GM21576 (cell line): Measurements from ENCODE around the gene RAPGEF1.

Experiments
- ATAC-seq: cut with Tn5 transposase; IDR thresholded peaks from one replicate; pipeline ENCODE4 v1.9.1; 2021; ENCODE audit warnings: mild to moderate bottlenecking, moderate library complexity; ENCODE audit not compliant: unreplicated experiment

Gene RAPGEF1

DNA sequence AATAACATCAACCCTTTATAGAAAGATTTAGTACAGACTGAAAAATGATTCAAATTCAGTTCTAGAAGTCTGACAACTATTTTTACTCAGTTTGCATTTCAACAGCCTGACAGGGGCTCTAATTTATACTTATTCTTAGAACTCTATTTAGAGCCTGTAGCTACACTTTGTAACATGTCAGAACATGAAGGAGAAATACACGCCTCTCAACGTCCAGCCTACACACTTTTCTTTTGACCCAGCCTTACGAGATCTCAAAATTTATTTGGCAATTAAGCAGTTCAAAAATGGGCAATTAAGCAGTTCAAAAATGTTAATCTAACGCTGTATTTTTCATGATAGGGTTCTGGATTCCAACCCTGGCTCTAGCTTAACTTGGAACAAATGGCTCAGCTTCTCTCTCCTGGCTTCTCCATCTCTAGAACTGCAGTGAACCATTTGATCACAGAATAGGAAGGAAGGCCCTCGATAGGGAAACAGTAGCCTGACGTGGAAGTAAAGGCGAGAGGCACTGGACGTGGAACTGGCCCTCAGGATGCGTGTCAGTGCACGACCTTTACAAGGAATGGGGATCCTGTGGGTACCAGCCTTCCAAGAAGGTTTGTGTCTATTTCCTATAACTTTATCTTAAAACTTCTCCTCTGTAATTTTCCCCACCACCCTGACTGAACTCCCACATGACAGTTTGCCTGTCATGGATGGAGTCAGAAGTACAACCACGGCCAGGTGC, 128.1 kb downstream of the RAPGEF1 start:
- ATAC-seq: no peak

DNA sequence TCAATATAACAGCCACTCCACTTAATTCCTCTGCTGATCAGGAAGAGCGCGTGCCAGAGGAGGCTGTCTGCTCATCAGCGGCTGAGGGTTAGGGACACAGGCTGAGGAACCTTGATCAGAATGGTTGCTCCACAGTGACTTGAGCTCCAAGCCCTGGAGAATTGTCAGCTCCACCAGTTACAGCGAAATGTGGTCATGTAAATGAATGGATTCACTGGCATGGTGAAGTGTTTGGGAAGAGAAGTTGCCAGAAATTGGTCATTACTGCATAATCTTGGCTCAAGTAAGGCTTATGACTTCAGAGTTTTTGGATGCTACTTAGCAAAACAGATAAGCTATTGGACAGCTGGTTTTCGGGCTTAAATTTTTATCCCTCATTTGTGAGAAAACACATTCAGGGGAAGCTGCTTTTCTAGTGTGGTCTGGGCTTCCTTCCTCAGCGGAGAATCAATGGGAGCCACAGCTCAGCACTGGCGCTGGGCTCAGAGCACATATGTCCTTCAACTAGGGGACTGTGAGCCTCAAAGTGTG, 129.6 kb downstream of the RAPGEF1 start:
- no peak for ATAC-seq

DNA sequence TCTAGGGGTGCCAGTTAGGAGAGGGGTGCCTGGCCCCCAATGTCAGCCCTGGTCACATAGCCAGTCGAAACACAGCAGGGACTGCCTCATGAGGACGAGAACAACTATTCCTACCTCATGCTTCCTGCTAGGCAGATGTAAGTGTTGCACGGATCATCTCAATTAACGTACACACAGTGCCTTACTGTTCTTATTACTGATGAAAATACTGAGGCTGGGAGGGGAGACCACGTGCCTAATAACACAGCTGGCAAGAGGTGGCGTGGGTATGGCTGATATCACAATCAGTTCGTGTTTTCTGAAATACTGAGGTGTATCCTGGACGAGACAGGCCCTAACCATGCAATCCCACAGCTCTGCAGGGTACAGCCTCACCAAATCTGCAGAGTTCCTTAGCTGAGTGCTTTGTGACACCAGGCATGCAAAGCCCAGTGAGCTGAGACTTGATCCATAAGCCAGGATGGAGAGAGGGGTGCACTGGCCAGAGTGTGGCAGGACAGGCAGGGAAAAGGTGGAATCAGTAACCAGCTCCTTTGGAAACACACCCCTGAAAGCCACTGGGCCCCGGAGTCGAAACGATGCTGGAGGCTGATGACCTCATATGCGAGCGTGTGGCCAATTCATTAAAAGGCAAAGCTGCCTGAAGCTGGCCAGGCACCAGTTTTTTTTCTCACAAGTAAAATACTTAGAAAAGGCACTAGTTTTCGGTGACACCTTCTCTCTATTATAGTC, 130.6 kb downstream of the RAPGEF1 start:
- ATAC-seq: no peak

DNA sequence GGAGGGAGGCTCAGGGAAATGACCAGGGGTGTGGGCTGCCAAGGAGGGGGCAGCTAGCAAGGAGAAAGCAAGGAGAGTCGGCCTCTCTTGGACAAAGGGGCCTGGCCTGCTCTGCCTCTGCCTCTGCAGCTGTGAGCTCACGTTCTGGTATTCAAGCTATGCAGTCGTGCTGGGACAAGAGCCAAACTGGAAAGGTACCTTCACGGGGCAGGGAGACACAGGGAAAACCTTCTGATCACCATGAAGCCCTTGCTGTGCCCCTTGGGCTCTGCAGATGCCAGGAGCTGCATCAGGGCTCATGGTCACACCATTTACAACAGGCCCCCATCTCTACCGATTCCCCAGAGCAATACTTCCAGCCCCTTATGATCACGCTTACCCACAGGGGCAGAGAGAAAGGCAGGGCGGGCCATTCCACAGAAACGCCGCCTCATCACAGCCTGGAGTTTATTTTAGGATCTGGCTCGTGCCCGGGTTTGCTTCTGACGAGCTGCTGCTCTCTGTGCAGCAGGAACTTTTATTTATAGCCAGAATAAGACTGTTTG, 131.3 kb downstream of the RAPGEF1 start:
- ATAC-seq: no peak

DNA sequence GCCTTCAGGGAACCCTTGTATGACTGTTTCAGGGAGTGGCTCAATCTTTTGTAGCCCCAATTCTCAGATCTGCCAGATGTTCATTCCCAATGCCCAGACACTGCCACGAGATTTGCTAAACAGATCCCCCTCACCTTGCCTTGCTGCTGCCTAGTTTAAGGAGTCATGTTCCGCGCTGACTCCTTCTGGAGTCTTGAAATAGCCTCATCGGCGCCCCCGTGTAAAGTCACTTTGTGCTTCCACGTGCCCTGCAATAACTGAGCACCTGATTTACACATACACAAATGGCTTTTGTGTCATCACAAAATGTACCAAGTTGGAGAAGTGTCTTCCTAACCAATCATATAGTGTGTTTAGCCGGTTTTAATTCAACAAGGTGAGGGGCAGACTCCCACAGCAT, 132.3 kb downstream of the RAPGEF1 start:
- no peak for ATAC-seq

DNA sequence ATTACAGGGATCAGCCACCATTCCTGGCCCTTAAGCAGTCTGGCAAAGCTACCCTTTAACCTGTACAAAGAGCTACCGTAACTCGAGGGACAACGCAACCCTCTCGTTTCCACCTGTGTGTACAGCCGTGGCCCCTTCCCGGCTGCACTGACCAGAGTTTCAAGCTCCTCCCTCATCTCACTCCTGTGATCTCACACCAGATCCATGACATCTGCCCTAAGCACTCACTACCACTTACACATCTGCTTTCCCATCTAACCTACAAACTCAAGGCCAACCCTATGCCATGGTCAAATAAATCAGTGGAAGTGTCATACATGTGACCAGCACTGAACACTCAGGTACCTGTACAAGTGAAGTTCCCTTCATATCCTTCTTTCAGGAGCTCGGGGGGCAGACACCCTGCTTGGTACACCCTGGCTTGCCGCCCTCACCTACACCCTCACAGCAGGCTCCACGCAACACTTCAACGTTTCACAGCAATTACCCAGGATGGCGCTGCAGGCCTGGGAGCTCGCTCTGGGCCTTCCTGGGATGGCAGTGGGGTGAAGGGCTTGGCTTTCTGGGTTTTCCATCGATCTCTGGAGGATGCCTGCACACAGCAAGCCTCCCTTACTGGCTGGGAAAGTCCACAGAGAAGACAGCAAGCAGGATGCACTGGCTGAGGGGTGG, 132.8 kb downstream of the RAPGEF1 start:
- no peak for ATAC-seq

DNA sequence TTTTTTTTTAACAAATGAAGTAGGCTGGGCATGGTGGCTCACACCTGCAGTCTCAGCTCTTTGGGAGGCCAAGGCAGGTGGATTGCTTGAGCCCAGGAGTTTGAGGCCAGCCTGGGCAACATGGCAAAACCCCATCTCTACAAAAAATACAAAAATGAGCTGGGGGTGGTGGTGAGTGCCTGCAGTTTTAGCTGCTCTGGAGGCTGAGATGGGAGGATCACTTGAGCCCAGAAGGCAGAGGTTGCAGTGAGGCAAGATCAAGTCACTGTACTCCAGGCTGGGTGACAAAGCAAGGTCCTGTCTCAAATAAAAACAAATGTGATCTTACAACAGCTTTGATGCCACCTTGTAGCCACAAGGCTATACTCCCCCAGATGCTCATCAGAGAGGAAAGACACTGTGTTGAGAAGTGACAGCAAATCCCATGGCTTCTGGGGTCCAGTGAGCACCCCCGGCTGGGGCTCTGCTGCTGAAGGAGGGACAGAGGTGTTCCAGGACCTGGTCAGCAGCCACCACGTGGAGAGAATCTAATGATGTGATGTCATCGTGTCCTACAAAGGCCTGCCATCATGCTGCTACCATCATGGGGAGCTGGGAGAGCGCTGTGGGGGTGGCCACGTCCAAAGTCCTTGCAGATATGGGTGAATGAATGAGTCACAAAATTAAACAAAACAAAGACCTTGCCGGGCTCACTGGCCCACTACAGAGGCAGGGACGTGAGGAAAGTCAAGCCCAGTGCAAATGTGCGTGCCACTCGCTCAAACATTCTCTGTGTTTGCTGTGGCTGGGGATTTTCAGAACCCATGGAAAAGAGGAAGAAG, 133.9 kb downstream of the RAPGEF1 start:
- ATAC-seq: no peak

DNA sequence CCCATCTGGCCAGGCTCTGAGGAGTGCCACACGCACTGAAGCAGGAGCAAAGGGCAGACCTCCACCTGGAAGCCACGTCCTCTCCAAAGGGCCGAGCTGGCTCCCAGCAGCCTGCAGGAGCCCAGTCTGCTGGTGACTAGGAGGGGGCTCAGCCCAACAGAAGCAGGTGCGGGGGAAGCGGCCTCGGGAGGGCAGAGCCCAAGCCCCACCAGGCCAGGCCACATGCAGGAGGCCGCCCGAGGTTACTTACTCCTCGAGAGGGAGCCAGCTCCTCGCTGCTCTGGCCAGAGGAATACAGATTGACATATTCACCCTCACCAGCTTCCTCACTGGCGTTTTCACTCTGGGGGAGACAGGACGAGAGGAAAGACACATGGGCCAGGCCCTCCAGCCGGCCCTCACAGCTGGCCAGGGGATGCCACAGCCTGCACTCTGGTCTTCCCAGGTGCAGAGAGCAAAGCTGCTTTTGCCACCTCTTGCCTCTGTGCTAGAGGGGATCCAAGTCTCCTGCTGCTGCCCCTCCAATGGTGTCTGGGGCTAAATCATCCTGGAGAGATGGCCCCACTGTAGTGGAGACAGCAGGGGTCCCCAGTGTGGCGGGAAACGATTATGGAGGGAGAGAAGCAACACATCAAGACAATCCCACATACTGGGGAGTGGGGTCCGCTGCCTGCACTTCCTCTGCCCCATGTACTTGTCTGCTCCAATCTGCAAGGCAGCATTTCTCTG, 136.0 kb downstream of the RAPGEF1 start:
- ATAC-seq: no peak

DNA sequence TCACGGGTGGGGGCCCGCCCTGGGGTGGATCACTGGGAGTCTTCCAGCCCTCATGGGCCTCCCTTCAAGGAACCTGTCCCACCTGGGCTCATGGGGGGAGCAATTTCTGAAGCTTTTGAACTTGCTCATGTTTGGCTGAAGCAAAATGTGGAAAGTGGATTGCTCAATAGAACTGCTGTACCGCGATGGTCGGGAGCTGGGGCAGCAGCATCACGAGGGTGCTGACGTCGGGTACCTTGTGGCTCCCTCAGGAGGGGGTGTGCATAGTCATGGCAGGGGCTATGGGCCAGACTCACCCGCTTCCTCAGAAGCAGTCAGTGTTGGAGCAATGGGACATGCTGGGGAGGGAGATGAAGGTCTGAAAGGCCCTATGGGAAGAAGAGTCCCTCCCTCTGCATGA, 136.7 kb downstream of the RAPGEF1 start:
- ATAC-seq: no peak

DNA sequence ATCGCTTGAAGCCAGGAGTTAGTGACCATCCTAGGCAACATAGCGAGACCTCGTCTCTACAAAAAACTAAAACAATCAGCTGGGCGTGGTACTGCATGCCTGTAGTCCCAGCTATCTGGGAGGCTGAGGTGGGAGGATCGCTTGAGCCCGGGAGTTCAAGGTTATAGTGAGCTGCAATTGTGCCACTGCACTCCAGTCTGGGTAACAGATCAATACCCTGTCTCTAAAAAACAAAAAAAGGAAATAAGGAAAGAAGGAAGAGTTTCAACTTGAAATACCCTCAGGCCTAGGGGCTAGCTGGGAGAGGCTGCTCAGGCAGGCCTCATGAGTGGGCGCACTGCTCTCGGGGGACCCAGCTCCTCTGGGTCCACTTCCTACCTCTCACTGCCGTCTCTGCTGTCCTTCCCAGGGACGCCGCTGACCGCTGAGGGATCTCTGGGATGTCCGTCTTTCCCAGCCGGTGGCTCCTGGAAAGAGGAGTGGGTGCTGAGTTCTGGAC, 138.1 kb downstream of the RAPGEF1 start:
- ATAC-seq: no peak

DNA sequence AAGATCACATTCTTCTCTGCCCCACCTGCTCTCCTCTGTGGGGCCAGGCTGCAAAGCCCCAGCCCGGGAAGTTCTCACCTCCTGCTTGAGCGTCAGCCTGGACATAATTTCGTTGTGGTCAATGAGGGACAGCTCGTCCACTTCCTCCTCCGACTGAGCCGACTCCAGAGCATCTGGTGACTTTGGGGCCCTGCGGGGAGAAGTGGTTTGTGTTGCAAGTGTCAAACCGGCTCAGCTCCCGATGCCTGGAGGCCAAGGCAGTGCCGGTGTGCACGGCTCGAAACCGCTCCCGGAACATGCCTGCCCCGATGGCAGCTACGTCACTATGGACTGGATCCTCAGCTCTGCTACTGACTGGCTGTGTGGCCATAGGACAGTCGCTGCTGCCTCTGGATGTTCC, 141.8 kb downstream of the RAPGEF1 start:
- ATAC-seq: no peak

DNA sequence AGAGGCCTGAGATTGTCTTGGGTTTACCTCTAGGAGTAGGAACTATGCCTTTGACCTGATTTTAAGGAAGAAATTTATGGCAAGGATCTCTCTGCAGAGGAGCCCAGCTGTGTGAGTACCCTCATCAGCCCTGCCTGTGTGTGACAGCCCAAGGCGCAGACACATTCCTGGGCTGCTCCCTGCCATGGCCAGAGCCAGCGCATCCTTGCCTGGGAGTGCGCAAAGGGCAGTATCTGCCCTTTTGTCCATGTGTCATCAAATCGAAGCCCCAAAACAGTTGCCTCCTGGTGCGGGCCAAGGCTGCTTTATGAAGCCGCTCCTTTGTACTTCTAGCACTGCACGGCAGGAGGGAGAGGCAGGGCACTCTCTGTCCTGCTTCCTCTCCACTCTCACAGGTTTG, 142.6 kb downstream of the RAPGEF1 start:
- no peak for ATAC-seq

DNA sequence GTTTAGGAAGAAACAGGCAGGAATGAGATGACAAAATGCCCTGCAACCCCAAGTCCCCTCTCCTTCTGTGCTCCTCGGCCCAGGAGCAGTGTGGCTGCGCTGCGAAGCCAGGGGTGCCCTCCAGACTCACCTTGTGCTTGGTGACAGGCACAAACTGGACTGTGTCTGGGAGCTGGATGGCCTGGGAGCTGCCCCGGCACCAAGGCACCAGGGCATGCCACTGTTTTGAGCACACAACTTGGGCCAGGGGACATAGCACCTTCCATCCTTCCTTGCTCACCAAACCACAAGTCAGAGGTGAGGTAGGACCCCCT, 143.5 kb downstream of the RAPGEF1 start:
- ATAC-seq: no peak

DNA sequence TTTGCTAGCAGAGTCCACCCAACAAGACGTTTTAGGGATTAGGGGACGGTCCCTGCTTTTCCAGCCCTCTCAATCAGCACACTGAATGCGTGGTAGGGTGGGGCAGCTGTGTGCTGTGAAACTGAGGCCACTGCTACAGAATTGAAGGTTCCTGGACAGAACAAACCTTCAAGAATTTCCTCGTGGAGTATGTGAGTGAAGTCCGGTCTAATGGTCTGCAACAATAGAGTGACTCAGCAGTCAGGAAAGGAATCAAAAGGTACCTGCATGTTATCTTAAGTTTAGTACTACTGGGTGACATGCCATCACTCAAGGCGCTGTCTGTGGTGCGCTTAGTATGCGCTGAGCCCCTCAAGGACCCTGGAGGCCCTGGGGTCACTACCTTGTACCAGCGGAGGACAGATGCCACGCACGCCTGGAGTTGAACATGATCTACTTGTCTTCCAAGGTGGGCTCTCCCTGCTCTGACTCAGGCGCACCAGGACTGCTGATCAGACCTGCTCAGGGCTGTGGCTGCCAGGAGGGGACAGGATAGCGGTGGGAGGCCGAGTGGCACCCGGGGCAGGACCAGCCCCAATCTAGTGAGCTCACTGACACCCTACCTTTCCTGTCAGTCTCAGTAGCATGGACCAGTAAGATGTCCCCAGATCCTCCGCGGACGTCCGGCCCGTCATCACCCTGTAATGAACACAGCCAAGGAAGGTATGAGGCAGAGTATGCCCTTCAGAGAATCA, 144.0 kb downstream of the RAPGEF1 start:
- ATAC-seq: no peak

DNA sequence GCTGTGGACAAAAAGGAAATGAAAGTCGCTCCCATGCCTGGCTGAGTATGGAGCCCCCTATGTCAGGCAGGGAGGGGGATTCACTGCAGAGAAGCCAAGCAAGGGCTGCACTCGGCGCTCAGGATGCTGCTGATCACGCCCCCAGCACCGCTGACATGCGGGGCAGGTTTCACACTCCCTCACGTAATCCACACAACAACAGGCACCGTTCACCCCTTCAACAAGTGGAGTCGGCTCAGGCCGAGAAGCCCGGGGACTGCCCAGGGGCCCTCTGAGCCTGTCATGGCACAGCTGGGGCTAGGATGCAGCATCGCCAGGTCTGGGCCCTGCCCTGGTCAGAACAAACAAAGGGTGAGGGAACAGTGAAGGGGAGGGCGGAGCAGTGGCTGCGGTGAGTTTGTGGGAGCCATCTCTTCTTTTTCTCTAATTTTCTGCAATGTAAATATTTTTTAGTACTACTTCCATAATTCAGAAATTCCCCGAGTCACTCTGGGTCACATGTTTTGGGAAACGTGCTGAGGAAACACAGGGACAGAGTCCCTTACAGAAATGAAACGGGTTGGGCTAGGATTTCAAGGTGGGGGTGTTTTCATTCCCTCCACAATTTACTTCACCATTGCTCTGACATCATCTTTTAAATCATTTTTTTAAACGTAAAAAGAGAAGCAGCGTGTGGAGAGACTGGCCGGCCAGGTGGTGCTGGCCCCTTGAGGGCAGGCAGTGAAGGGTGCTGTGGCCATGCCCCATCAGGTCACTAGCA, 144.8 kb downstream of the RAPGEF1 start:
- ATAC-seq: no peak

DNA sequence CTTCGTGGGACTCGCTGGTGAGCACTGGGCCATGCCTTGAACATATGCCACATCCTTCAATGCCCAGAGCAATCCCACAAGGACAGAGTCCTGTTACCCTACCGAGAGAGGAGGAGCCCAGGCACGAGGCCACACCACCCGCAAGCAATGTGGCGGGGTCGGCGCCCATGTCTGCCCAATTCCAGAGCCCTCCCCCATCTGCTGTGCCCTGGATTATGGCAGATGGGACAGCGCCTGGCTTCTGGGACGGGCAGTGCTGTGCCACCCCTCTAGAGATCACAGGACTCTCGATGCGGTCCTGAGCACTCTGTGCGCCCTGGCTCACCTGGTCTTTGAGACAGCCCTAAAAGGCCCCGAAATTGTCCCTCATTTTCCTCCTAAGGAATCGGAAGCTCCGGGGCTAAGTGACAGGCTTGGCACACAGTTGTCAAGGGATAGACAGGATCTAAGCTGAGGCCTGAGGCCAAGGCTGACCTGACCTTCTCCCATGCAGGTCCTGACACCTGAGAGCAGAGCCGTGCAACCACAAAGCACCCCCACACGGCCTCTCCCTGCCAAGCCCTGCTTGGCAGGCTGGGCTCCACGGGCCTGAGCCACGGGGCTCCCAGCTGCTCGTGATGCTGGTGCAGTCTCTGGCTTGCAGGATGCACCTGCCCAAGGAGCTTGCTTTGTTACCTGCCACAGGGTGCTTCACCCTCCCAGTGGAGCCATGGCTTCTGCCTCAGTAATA, 145.8 kb downstream of the RAPGEF1 start:
- no peak for ATAC-seq

DNA sequence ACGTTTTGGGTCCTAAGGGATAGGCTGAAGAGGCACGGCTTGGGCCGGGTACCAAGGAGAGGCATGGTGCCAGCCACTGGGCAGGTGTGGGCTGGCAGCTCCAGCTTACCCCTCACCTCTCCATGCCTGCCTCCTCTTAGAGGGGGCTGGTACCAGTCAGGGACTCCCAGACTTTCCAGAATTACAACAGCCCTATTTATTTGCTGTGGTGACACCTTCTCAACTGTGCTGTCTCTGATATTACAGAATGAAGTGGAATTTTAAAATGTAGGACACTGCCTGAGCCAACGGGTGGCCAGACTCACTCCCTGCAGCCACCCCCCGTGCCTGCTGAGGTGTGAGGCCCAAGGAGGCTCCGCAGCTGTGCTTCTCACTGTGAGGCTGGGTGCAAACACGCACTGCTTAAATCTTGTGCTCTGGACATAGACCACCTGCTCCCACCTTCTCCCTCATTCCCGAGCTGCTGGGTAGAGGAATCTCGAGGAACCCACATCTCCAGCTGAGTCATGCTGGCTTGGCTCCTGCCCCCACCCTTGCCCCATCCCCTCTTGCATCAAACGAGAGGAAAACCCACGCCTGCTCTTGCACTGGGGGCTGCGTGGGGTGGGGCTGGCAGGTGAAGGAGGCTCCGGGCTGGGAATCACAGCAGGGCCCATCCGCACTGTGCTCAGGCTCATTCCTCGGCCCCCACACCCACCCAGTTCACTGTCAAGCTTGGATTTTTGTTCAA, 146.6 kb downstream of the RAPGEF1 start:
- ATAC-seq: no peak
